Left lung (tissue), 10 donors: ENCODE data around the gene PTTG1IP. TPM values are rescaled to one million over a fixed set of nuclear protein-coding genes. Genes with fewer than 3 reads are reported as not detected.

Source experiments
- ATAC-seq: fragments of 200-7000 bp; cut with Tn5 transposase; one replicate; pipeline ENCODE4 v1.9.1; 2020; ENCODE audit warnings: moderate library complexity
- DNase-seq, 4 donors: peaks; one replicate each; pipeline ENCODE4 v3.0.0-alpha.2; 2013 to 2020
- H3K27ac ChIP-seq, 2 donors: fragments of 200-600 bp; sonication (generic) in 1 of 2; one replicate each; pipeline versions ENCODE4 v1.5.0 to v1.8.0; 2020 to 2021
- H3K27me3 ChIP-seq, 2 donors: fragments of 200-600 bp; sonication (generic) in 1 of 2; one replicate each; pipeline versions ENCODE4 v1.5.0 to v1.8.0; 2020 to 2021
- H3K36me3 ChIP-seq, 2 donors: fragments of 200-600 bp; sonication (generic) in 1 of 2; one replicate each; pipeline versions ENCODE4 v1.5.0 to v1.8.0; 2020 to 2021
- H3K4me1 ChIP-seq, 2 donors: fragments of 200-600 bp; one replicate each; pipeline ENCODE4 v1.8.0; 2021
- H3K4me3 ChIP-seq, 2 donors: fragments of 200-600 bp; sonication (generic) in 1 of 2; one replicate each; pipeline versions ENCODE4 v1.5.0 to v1.8.0; 2020 to 2021; ENCODE audit warnings: mild to moderate bottlenecking in 1 of 2
- H3K9me3 ChIP-seq, 2 donors: fragments of 200-600 bp; sonication (generic) in 1 of 2; one replicate each; pipeline versions ENCODE4 v1.5.0 to v1.8.0; 2020 to 2021
- CTCF ChIP-seq, 2 donors: fragments of 200-600 bp; sonication (generic) in 1 of 2; IDR thresholded peaks; one replicate each; pipeline versions ENCODE4 v1.5.0 to v1.8.0; 2021; ENCODE audit warnings: antibody characterized with exemption in 2 of 2
- intact Hi-C, 2 donors: fragments of 100-400 bp; cut with DNase I; formaldehyde crosslinking; loops; one replicate each; pipeline versions ENCODE4 v1.11.2 to v1.14.2; 2022
- polyA plus RNA-seq, 6 donors: library from polyadenylated mRNA; unstranded; fragments of 120-200 nt; gene quantifications; one replicate each; pipeline ENCODE4 v1.2.1, GENCODE V29; 2013; ENCODE audit not compliant: insufficient read length in 6 of 6
- total RNA-seq, 2 donors: library from RNA; stranded (reverse); fragmentation: NEBNext Ultra II Directional; extraction: Animal tissue kit (Norgen Biotek cat#: 25700); gene quantifications; one replicate each; pipeline ENCODE4 v1.2.1, GENCODE V29; 2021
- donor health status: DM: no; HTN: yes; CAD: no.
- donor health status: DM: no; HTN: no; CAD: no.

The PTTG1IP gene
- total and polyA plus RNA-seq, 8 donors: 195 to 263 (median 217) TPM

GRCh38 chr21:44822484-44823178 is 50.9 kb downstream of the PTTG1IP start:
- intact Hi-C loops: no loop called here

GRCh38 chr21:44820851-44821250 is 52.6 kb downstream of the PTTG1IP start:
- H3K4me3 ChIP-seq: no peak overlapping the region
- H3K36me3 ChIP-seq: no peaks in the 10 kb centered on the region
- intact Hi-C loops: no loop called here
- DNase-seq (no peak), ATAC-seq (no peak)
- H3K27ac ChIP-seq: no peak overlapping the region
- peaks cover 0 to 30% of the 10 kb centered on the region in 2 donors for H3K9me3 ChIP-seq
- TF ChIP-seq CTCF (IDR thresholded peaks at IDR 0.05): no peak
- no peaks in the 10 kb centered on the region for H3K27me3 ChIP-seq
- H3K4me1 ChIP-seq: peaks cover 0 to 26% of the 10 kb centered on the region in 2 donors

More at GRCh38 chr21:44822484-44823178, 50.9 kb downstream of the PTTG1IP start:
- DNase-seq (no peak), ATAC-seq (no peak)
- Histone ChIP-seq H3K9me3 (peaks cover 0 to 35% of the 10 kb centered on the region in 2 donors), H3K4me1 (peaks cover 0 to 9% of the 10 kb centered on the region in 2 donors), H3K27ac (no peak overlapping the region), H3K27me3 (no peaks in the 10 kb centered on the region), H3K4me3 (no peak overlapping the region), H3K36me3 (no peaks in the 10 kb centered on the region)
- TF ChIP-seq CTCF (IDR thresholded peaks at IDR 0.05): no peak

- TF ChIP-seq CTCF (IDR thresholded peaks at IDR 0.05): no peak
- H3K36me3 ChIP-seq: no peaks in the 10 kb centered on the region
- H3K4me3 ChIP-seq: no peak overlapping the region
- DNase-seq (no peak), ATAC-seq (no peak)
- peaks cover 0 to 35% of the 10 kb centered on the region in 2 donors for H3K4me1 ChIP-seq
- no peak overlapping the region for H3K27ac ChIP-seq
- intact Hi-C loops: no loop called here
- peaks cover 0 to 30% of the 10 kb centered on the region in 2 donors for H3K9me3 ChIP-seq
- no peaks in the 10 kb centered on the region for H3K27me3 ChIP-seq
Measured at GRCh38 chr21:44819283-44820243, 53.9 kb downstream of the PTTG1IP start.

- Histone ChIP-seq H3K4me1 (peaks cover 0 to 35% of the 10 kb centered on the region in 2 donors), H3K4me3 (peak overlapping the region; percentile 62 to 69), H3K9me3 (peaks cover 0 to 29% of the 10 kb centered on the region in 2 donors), H3K27me3 (no peaks in the 10 kb centered on the region), H3K27ac (peak overlapping the region; percentile 82 to 92), H3K36me3 (peaks cover 0 to 3% of the 10 kb centered on the region in 2 donors)
- intact Hi-C loops: no loop called here
- peak in 1 of 4 donors; percentile 83 for DNase-seq
- no peak for TF ChIP-seq CTCF (IDR thresholded peaks at IDR 0.05)
- ATAC-seq: no peak
Measured at GRCh38 chr21:44818640-44819011, 54.9 kb downstream of the PTTG1IP start.
